GM21825 (cell line): Measurements from ENCODE around the gene GABRA5.
"Not testable (repeated sequence)": the region's sequence is repeated elsewhere in the genome, so short reads cannot be mapped to it uniquely, and the experiment has no call there.

ENCODE experiments used
- ATAC-seq: cut with Tn5 transposase; IDR thresholded peaks from one replicate; pipeline ENCODE4 v1.9.1; 2021; ENCODE audit warnings: mild to moderate bottlenecking, moderate library complexity; ENCODE audit not compliant: unreplicated experiment

The GABRA5 gene

DNA sequence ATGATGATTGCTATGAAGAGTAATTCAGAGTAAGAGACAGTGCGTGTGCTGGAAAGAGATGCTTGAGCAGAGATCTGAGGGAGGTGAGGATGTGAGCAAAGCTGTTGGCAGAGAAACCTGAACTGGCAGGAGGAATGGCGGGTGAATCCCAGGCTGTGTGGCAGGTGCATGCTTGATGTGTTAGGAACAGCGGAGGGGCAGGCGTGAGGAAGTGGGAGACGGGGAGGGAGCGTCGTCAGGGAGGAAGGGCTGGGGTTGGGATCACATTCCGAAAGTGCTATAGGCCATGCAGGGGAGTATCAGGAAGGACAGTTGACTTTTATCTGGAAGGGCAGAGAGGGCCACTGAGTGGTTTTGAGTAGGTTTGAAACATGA, 8.6 kb downstream of the GABRA5 start:
- no peak for ATAC-seq

- no peak for ATAC-seq
These were observed 11.0 kb downstream of the GABRA5 start for GRCh38 chr15:26877831-26878230.

DNA sequence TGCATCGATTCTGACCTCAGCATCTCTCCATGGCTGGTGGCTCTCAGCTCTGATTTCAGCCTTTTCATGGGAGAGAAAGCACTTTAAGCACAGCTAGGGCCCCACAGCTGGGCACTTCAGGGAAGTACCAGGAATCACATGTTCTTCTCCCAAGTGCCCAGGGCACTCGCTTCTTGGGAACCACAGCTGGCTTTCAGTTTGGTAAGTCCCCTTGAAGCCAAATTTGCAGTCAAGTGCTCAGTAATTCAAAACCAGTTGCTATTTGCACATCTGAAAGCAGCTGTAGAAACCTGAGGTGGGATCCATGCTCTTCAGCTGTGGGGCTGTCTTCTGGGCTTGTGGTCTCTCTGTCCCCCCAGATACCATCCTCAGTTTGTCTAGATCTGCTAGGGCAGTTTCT, 12.8 kb downstream of the GABRA5 start:
- no peak for ATAC-seq

DNA sequence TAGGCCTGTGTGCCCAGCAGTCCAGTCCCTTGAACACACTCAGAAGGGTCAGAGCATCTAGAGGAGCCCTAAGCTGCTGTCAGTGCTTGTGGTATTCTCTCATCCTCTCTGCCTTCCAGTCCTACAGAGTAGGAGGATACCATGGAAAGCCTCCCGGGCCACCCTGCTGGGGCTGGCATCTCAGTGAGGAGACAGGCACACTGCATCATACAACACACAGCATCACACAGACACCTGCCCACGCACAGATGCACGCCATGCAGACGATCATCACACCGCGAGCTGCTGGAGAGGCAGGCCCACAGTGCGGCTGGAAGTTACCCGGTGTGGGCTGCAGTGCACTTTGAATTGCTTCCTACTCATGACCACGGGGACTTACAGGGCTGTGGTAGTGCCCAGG, 15.2 kb downstream of the GABRA5 start:
- ATAC-seq, result no peak

DNA sequence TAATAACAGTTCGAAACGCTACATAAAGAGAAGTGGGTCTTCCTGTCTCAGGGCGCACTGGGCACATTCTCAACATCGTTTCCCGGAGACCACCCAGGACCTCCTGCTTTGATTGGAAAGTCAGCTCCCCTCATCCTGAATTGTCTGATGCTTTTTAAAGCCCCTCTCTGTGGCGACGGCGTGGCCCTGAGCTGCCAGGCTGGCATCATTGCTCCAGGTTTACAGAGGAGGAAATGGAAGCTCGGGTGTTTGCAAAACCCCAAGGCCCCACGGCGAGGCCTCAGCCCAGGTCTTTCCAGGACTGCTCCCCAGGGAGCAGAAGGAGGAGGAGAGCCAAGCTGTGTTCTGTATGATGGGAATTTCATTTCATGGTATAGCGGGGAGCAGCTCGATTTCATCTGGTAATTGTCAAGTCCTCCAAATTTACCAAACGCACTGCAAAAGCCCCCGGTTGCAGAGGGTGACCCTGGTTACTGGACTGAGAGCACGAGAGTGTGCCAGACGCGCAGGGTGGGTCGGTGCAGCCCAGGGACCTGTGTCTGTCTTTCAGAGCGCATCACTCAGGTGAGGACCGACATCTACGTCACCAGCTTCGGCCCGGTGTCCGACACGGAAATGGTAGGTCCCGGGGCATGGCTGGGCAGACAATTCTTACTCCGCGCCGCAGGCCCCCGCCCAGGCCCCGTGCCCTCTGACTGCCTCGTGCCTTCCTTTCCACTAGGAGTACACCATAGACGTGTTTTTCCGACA, 15.9 kb downstream of the GABRA5 start:
- no peak for ATAC-seq

- no peak for ATAC-seq
These were observed 16.6 kb downstream of the GABRA5 start for GRCh38 chr15:26883466-26883865.

- ATAC-seq, result no peak
These were observed 19.7 kb downstream of the GABRA5 start for GRCh38 chr15:26886566-26886965.

GRCh38 chr15:26887926-26888666, 21.2 kb downstream of the GABRA5 start:
- ATAC-seq, result no peak

GRCh38 chr15:26888761-26889160, 21.9 kb downstream of the GABRA5 start:
- ATAC-seq, result no peak

- no peak for ATAC-seq
These were observed 22.5 kb downstream of the GABRA5 start for GRCh38 chr15:26889298-26889898.

DNA sequence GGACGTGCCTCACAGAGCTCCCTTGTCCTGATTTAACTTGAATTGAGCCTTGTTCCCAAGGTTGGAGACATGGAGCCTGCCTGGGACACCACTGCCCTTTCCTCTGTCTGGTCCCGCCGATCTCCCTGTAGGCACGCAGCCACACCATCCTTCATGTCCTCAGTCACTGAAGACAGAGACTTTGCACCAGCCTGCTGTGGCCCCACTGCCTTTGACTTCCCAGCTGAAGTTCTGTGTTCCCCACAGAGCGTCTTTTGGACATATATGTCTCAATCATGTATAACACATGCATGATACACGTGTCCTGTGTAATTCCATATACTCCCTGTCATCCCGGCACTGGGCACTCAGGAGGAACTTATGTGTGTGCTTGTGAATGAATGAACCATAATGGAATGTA, 23.6 kb downstream of the GABRA5 start:
- no peak for ATAC-seq

- ATAC-seq, result no peak
These were observed 24.1 kb downstream of the GABRA5 start for GRCh38 chr15:26890988-26891387.

GRCh38 chr15:26891448-26892181, 24.8 kb downstream of the GABRA5 start:
- ATAC-seq, result no peak

GRCh38 chr15:26892182-26892518, 25.3 kb downstream of the GABRA5 start:
- ATAC-seq, result no peak

DNA sequence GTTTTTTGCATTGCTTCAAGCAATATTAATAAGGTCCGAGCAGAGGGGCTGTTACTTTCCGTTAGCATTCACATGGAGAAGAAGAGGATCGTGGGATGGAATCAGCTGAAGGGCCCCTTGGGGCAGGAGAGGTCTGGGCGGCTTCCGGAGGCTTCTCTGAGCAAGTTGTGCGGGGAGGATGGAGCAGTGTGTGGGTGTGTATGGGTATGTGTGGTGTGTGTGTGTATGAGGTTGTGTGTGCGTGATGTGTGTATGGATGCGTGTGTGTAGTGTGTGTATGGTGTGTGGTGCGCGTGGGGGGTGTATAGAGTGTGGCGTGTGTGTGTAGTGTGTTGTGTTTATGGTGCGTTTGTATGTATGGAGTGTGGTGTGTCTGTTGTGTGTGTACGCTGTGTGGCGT, 25.8 kb downstream of the GABRA5 start:
- no peak for ATAC-seq

DNA sequence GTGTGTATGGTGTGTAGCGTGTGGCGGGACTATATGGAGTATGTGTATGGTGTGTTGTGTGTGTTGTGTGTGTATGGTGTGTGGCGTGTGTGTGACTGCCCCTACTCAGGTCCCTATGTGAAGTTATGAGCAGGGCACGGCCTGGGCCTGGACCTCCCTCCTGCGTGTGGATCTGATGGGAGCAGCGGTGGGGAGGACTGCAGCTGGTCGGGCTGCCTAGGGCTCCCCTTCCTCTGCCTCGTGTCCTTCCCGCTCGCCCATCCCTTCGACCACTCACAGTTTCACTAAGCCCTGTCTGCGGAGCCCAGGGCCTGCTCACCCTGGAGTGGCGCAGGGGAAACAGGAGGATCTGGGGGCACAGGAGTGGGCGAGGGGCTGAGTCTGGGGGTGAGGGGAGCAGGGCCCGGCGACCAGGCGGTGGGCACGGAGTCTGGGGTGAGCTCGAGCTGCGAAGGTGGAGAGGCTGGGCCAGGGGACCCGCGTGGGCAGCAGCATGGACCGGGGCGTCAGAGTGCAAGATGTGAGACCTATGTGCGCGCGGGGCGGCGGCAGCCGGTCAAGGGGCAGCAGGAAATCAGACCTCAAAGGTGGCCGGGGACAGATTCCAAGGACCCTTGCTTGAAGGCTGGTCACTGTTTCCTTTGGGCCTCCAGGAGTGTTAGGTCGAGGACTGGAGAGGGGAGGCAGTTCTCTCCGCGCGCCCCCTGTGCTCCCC, 26.6 kb downstream of the GABRA5 start:
- no peak for ATAC-seq

- no peak for ATAC-seq
These were observed 27.3 kb downstream of the GABRA5 start for GRCh38 chr15:26894181-26894580.

DNA sequence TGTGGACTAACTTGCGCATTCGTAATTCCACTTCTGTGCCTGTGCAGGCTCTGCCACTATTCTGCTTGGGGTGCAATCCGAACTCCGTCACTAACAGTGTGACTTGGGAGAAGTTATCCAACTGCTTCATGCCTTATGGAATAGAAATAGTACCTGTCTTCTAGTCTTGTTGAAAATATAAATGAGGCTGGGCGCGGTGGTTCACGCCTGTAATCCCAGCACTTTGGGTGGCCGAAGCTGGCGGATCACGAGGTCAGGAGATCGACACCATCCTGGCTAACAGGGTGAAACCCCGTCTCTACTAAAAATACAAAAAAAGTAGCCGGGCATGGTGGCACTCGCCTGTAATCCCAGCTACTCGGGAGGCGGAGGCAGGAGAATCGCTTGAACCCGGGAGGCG, 28.5 kb downstream of the GABRA5 start:
- ATAC-seq, result not testable (repeated sequence)

DNA sequence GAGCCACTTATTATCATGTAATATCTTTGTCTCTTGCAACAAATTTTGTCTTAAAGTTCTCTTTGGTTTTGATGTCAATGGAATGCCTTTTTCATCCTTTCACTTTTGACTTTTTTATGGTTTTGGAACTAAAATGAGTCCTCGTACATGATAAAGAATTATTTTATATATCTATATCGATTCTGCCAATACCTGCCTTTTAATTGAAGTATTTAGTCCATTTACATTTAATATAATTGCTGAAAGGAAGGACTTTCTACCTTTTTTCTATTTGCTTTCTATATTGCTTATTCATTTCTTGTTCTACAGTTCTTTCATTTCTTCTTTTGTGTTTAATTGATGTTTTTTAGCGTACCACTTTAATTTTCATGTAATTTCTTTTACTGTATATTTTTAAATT, 32.8 kb downstream of the GABRA5 start:
- no peak for ATAC-seq

- ATAC-seq, result no peak
These were observed 34.2 kb downstream of the GABRA5 start for GRCh38 chr15:26901041-26901440.

- ATAC-seq, result no peak
These were observed 43.9 kb downstream of the GABRA5 start for GRCh38 chr15:26910715-26911114.
